GM10248 (cell line): ENCODE measurements around the gene IFNAR2.

ENCODE experiments used
- CTCF ChIA-PET: fragments of 300-600 bp; sonication (Branson Sonifier 250); formaldehyde crosslinking; extraction: SDS; loops from one replicate; lab custom pipeline; 2021; ENCODE audit warnings: antibody characterized with exemption; lab: Yijun Ruan, JAX
- POLR2A ChIA-PET: fragments of 350-650 bp; sonication (Branson Sonifier 250); formaldehyde crosslinking; extraction: SDS; loops from one replicate; lab custom pipeline; 2020; ENCODE audit warnings: antibody characterized with exemption; lab: Yijun Ruan, JAX
- DNase-seq: peaks from one replicate; pipeline ENCODE4 v3.0.0; 2012; ENCODE audit errors: extremely low spot score
- TF ChIP-seq, protein P1 (sequence below): IDR thresholded peaks from 2 replicates; pipeline ENCODE4 v1.5.1; 2012; ENCODE audit warnings: mild to moderate bottlenecking, low read depth; ENCODE audit errors: extremely low read depth, missing control alignments, control extremely low read depth

IFNAR2 gene

DNA sequence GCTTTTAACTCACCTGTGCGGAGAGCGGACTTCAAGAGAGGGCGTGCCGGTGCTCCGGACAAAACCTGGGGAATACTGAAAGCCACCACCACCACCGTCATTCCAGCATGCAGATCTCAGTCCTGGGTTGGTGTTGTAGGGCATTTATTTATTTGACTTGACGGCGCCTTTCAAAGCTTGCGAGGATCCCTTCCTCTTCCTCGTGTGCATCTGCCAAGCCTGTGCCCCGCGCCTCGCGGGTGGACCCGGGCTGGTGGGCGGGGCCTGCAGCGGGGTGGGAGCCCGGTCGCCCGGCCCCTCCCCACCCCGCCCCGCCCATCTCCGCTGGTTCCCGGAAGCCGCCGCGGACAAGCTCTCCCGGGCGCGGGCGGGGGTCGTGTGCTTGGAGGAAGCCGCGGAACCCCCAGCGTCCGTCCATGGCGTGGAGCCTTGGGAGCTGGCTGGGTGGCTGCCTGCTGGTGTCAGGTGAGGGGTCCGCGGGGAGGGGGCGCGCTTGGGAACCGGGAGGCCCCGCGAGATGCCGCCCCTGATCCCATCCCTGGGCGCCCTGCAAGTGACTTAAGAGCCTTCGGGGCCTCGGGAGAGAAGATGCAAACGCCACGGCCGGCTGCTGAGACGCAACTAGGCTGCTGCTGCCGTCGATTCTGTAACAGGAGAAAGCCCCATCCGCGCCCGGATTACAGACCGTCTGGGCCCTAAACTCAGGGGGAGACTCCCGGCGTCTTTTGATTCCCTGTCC is 36.5 kb downstream of the IFNAR2 start, which contains the start of gene IL10RB:
IL10RB (plus strand) TSS at position 318 of the 739 bp plus-strand sequence; CDS start at position 417, 99 bp downstream.
- TF ChIP-seq, protein P1, sequence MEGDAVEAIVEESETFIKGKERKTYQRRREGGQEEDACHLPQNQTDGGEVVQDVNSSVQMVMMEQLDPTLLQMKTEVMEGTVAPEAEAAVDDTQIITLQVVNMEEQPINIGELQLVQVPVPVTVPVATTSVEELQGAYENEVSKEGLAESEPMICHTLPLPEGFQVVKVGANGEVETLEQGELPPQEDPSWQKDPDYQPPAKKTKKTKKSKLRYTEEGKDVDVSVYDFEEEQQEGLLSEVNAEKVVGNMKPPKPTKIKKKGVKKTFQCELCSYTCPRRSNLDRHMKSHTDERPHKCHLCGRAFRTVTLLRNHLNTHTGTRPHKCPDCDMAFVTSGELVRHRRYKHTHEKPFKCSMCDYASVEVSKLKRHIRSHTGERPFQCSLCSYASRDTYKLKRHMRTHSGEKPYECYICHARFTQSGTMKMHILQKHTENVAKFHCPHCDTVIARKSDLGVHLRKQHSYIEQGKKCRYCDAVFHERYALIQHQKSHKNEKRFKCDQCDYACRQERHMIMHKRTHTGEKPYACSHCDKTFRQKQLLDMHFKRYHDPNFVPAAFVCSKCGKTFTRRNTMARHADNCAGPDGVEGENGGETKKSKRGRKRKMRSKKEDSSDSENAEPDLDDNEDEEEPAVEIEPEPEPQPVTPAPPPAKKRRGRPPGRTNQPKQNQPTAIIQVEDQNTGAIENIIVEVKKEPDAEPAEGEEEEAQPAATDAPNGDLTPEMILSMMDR: no peak
- CTCF ChIA-PET: interaction anchor here (1.0 to 3.0 kb wide), 8 partner anchors 10 to 340 kb away, joined by 3 to 14 read pairs (median 5); no protein-coding TSS in a partner anchor
- POLR2A ChIA-PET: interaction anchor here (0.6 to 1.1 kb wide), 4 partner anchors 28 to 609 kb away, joined by 3 read pairs; partner anchors contain the start of gene SYNJ1
- peak; percentile 89 for DNase-seq

DNA sequence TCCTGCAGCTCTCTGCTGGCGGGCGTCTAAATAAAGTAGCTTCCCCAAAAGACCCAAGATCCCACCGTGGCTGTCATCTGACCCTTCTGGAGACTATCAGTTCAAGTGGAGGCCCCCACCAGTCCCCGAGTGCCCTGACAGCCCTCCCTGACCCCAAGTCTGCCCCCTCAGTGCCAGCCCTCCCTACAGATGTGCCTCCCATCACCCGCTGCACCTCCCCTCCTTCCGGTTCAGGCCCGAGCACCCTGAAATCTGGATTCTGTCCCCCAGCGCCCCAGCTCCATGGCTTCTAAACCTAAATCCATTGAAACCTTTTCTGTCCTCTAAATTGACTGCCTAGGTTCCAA is 37.0 kb downstream of the IFNAR2 start:
- CTCF ChIA-PET: interaction anchor here (1.0 to 3.0 kb wide), 8 partner anchors 11 to 339 kb away, joined by 4 to 14 read pairs (median 6); no protein-coding TSS in a partner anchor
- POLR2A ChIA-PET: interaction anchor here (0.6 to 1.1 kb wide), 4 partner anchors 28 to 610 kb away, joined by 3 read pairs; partner anchors contain the start of gene SYNJ1
- DNase-seq: peak; percentile 52

DNA sequence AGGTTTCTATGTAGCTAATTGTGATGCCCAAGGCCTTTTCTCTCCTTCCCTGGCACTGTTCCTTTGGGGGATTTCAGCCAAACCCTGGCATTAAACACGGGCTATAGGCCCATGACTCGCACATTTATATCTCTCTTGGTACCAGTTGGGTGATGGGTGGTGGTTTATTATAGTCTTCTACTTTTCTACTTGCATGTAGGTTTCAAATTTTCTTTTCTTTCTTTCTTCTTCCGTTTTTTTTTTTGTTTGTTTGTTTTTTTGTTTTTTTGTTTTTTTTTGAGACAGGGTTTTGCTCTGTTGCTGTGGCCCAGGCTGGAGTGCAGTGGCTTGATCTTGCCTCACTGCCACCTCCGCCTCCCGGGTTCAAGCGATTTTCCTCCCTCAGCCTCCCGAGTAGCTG is 37.5 kb downstream of the IFNAR2 start:
- ChIA-PET CTCF (interaction anchor here (1.0 to 3.0 kb wide), 8 partner anchors 11 to 339 kb away, joined by 4 to 14 read pairs (median 6); no protein-coding TSS in a partner anchor), POLR2A (interaction anchor here (0.5 to 0.9 kb wide), 3 partner anchors 31 to 58 kb away, joined by 3 to 7 read pairs (median 7); no protein-coding TSS in a partner anchor)
- TF ChIP-seq, protein P1: no peak
- no peak for DNase-seq

More for the DNA sequence above, 37.0 kb downstream of the IFNAR2 start:
- TF ChIP-seq, protein P1: no peak

DNA sequence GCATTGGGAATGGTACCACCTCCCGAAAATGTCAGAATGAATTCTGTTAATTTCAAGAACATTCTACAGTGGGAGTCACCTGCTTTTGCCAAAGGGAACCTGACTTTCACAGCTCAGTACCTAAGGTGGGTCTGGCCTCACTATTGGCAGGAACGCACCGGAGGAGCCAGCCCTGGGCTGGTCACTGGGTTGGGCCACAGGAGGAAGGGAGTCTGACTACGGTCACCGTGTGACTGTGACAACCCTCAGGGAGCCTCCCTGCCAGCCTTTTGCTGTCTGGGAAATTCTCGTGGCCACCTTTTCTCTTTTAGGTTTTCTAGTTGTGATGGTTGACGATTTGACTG is 38.6 kb downstream of the IFNAR2 start:
- POLR2A ChIA-PET: no interaction called here

DNA sequence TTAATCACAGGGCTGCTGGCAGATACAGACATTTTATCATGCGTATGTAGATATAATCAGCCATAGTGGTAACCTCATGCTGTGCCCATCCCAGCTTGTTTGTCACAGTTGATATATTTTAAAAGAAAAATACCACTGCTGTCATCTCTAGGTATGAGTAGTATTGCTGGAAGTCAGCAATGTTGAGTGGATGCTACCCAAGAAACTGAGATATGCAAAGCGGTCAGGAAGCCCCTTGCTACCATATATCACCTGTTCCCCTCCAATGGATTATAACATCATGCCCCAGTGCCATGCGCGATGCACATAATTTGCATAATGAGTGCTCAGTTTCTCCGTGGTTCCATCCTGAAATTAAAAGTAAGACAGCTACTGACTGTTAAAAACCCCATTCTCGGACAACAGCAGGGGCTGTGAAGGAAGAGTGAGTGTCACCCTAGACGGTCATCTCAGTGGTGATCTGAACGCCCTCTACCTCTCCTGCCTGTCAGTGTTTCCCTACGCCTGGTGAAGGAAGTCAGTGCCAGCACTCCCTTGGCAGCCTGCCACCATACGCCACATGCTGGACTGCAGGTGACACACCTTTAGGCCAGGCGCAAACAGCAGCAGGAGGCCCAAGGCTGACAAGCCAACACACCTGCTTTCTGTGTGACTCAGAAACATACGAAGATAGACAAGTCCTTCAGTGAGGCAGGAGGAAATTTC is 39.2 kb downstream of the IFNAR2 start:
- DNase-seq: peak; percentile 63
- TF ChIP-seq, protein P1: peak; percentile 13
- ChIA-PET POLR2A (interaction anchor here (0.6 to 0.7 kb wide), 2 partner anchors 28 to 178 kb away, joined by 5 to 7 read pairs; no protein-coding TSS in a partner anchor), CTCF (interaction anchor here (0.9 to 2.5 kb wide), 8 partner anchors 11 to 176 kb away, joined by 3 to 9 read pairs (median 5); no protein-coding TSS in a partner anchor)

More for the DNA sequence above, 38.6 kb downstream of the IFNAR2 start:
- TF ChIP-seq, protein P1: no peak
- CTCF ChIA-PET: interaction anchor here (1.3 to 2.5 kb wide), 6 partner anchors 12 to 177 kb away, joined by 3 to 9 read pairs (median 6); no protein-coding TSS in a partner anchor
- no peak for DNase-seq

DNA sequence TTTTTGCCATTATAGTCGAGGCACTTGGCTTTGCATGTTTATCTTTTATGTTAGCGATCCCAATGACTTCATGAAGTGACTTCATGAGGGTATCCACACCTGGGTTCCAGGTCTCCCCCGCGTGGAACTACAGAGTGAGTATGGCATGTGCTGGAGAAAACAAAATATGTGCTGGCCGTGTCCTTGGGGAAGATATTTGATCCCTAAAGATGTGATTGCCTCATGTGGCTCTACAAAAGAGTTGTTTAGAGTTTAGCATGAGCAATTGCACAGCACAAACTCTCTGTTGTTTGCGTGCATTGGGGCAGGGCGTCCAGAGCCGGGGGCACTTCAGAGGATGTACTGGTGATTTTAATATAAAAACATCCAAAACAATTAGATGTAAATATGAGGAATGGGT is 41.2 kb downstream of the IFNAR2 start:
- POLR2A ChIA-PET: no interaction called here
- DNase-seq: no peak
- CTCF ChIA-PET: interaction anchor here (0.7 kb wide), 1 partner anchor 74 kb away, joined by 3 read pairs; no protein-coding TSS in a partner anchor
- TF ChIP-seq, protein P1: no peak
